NCI-H1105 (cell line): ENCODE measurements around the gene TMEM184C.
A peak's percentile ranks its signal among the peaks of the same experiment; 100 is the strongest.

Source experiments
- DNase-seq: peaks from one replicate; lab custom pipeline; 2025; lab: John Stamatoyannopoulos, UW

TMEM184C gene

GRCh38 chr4:147617173-147617840 lies at the start of gene TMEM184C:
Gene TMEM184C (plus strand): TSS chr4:147617397. CDS start chr4:147617957, 560 bp downstream.
- DNase-seq: peak; percentile 90

GRCh38 chr4:147570616-147571015 lies 46.6 kb upstream of the TMEM184C start:
- no peak for DNase-seq

- DNase-seq: no peak
Measured at GRCh38 chr4:147571036-147571770, 46.0 kb upstream of the TMEM184C start.

- no peak for DNase-seq
Measured at GRCh38 chr4:147576084-147576483, 41.1 kb upstream of the TMEM184C start.

- no peak for DNase-seq
Measured at GRCh38 chr4:147578051-147578476, 39.1 kb upstream of the TMEM184C start.

GRCh38 chr4:147578593-147578992 lies 38.6 kb upstream of the TMEM184C start:
- no peak for DNase-seq

- DNase-seq: no peak
Measured at GRCh38 chr4:147580396-147580795, 36.8 kb upstream of the TMEM184C start.

- no peak for DNase-seq
Measured at GRCh38 chr4:147581606-147582350, 35.4 kb upstream of the TMEM184C start.

GRCh38 chr4:147582386-147583060 lies 34.7 kb upstream of the TMEM184C start:
- no peak for DNase-seq

GRCh38 chr4:147583876-147584275 lies 33.3 kb upstream of the TMEM184C start:
- no peak for DNase-seq

GRCh38 chr4:147586032-147586431 lies 31.2 kb upstream of the TMEM184C start:
- DNase-seq: no peak

- no peak for DNase-seq
Measured at GRCh38 chr4:147586637-147587036, 30.6 kb upstream of the TMEM184C start.

GRCh38 chr4:147587041-147587440 lies 30.2 kb upstream of the TMEM184C start:
- DNase-seq: no peak

GRCh38 chr4:147589586-147589985 lies 27.6 kb upstream of the TMEM184C start:
- DNase-seq: no peak

GRCh38 chr4:147590249-147590920 lies 26.8 kb upstream of the TMEM184C start:
- DNase-seq: peak; percentile 22

GRCh38 chr4:147591106-147591505 lies 26.1 kb upstream of the TMEM184C start:
- no peak for DNase-seq

GRCh38 chr4:147594107-147594506 lies 23.1 kb upstream of the TMEM184C start:
- no peak for DNase-seq

- no peak for DNase-seq
Measured at GRCh38 chr4:147594578-147594977, 22.6 kb upstream of the TMEM184C start.

GRCh38 chr4:147596377-147596776 lies 20.8 kb upstream of the TMEM184C start:
- DNase-seq: no peak

- peak; percentile 68 for DNase-seq
Measured at GRCh38 chr4:147596981-147597380, 20.2 kb upstream of the TMEM184C start.

GRCh38 chr4:147597561-147597960 lies 19.6 kb upstream of the TMEM184C start:
- no peak for DNase-seq

- no peak for DNase-seq
Measured at GRCh38 chr4:147599206-147599605, 18.0 kb upstream of the TMEM184C start.
